Left lung (tissue), 10 donors: ENCODE measurements around the gene AFMID. TPM values are rescaled to one million over a fixed set of nuclear protein-coding genes. Genes with fewer than 3 reads are reported as not detected.

Experiments
- ATAC-seq: fragments of 200-7000 bp; cut with Tn5 transposase; one replicate; pipeline ENCODE4 v1.9.1; 2020; ENCODE audit warnings: moderate library complexity
- DNase-seq, 4 donors: peaks; one replicate each; pipeline ENCODE4 v3.0.0-alpha.2; 2013 to 2020
- H3K27ac ChIP-seq, 2 donors: fragments of 200-600 bp; sonication (generic) in 1 of 2; one replicate each; pipeline versions ENCODE4 v1.5.0 to v1.8.0; 2020 to 2021
- H3K27me3 ChIP-seq, 2 donors: fragments of 200-600 bp; sonication (generic) in 1 of 2; one replicate each; pipeline versions ENCODE4 v1.5.0 to v1.8.0; 2020 to 2021
- H3K36me3 ChIP-seq, 2 donors: fragments of 200-600 bp; sonication (generic) in 1 of 2; one replicate each; pipeline versions ENCODE4 v1.5.0 to v1.8.0; 2020 to 2021
- H3K4me1 ChIP-seq, 2 donors: fragments of 200-600 bp; one replicate each; pipeline ENCODE4 v1.8.0; 2021
- H3K4me3 ChIP-seq, 2 donors: fragments of 200-600 bp; sonication (generic) in 1 of 2; one replicate each; pipeline versions ENCODE4 v1.5.0 to v1.8.0; 2020 to 2021; ENCODE audit warnings: mild to moderate bottlenecking in 1 of 2
- H3K9me3 ChIP-seq, 2 donors: fragments of 200-600 bp; sonication (generic) in 1 of 2; one replicate each; pipeline versions ENCODE4 v1.5.0 to v1.8.0; 2020 to 2021
- CTCF ChIP-seq, 2 donors: fragments of 200-600 bp; sonication (generic) in 1 of 2; IDR thresholded peaks; one replicate each; pipeline versions ENCODE4 v1.5.0 to v1.8.0; 2021; ENCODE audit warnings: antibody characterized with exemption in 2 of 2
- intact Hi-C, 2 donors: fragments of 100-400 bp; cut with DNase I; formaldehyde crosslinking; loops; one replicate each; pipeline versions ENCODE4 v1.11.2 to v1.14.2; 2022
- polyA plus RNA-seq, 6 donors: library from polyadenylated mRNA; unstranded; fragments of 120-200 nt; gene quantifications; one replicate each; pipeline ENCODE4 v1.2.1, GENCODE V29; 2013; ENCODE audit not compliant: insufficient read length in 6 of 6
- total RNA-seq, 2 donors: library from RNA; stranded (reverse); fragmentation: NEBNext Ultra II Directional; extraction: Animal tissue kit (Norgen Biotek cat#: 25700); gene quantifications; one replicate each; pipeline ENCODE4 v1.2.1, GENCODE V29; 2021
- donor health status: DM: no; HTN: yes; CAD: no.
- donor health status: DM: no; HTN: no; CAD: no.

Gene AFMID
- total and polyA plus RNA-seq, 8 donors = 31.3 to 58.9 (median 50.9) TPM

- H3K27ac ChIP-seq = no peak overlapping the region
- H3K9me3 ChIP-seq = no peaks in the 10 kb centered on the region
- ATAC-seq (peak; percentile 50), DNase-seq (peak in 1 of 4 donors; percentile 66)
- no peaks in the 10 kb centered on the region for H3K4me1 ChIP-seq
- no peaks in the 10 kb centered on the region for H3K27me3 ChIP-seq
- intact Hi-C loops = no loop called here
- no peaks in the 10 kb centered on the region for H3K36me3 ChIP-seq
- H3K4me3 ChIP-seq = no peak overlapping the region
- no peak for TF ChIP-seq CTCF (IDR thresholded peaks at IDR 0.05)
Observed at GRCh38 chr17:78242024-78242742, 55.0 kb downstream of the AFMID start.

- Histone ChIP-seq H3K9me3 (no peaks in the 10 kb centered on the region), H3K36me3 (no peaks in the 10 kb centered on the region), H3K4me3 (no peak overlapping the region), H3K4me1 (peaks cover 3 to 21% of the 10 kb centered on the region in 2 donors), H3K27ac (no peak overlapping the region), H3K27me3 (no peaks in the 10 kb centered on the region)
- no peak for DNase-seq
- intact Hi-C loops = no loop called here
- ATAC-seq = no peak
- TF ChIP-seq CTCF (IDR thresholded peaks at IDR 0.05) = no peak
Observed at GRCh38 chr17:78247304-78247703, 60.1 kb downstream of the AFMID start.

GRCh38 chr17:78248051-78248914 is 61.1 kb downstream of the AFMID start:
- peak in 1 of 4 donors; percentile 72 for DNase-seq
- Histone ChIP-seq H3K36me3 (no peaks in the 10 kb centered on the region), H3K27me3 (no peaks in the 10 kb centered on the region), H3K4me1 (peaks cover 3 to 31% of the 10 kb centered on the region in 2 donors), H3K4me3 (no peak overlapping the region), H3K27ac (peak overlapping the region in 1 of 2 donors; percentile 57), H3K9me3 (no peaks in the 10 kb centered on the region)
- intact Hi-C loops = no loop called here
- no peak for TF ChIP-seq CTCF (IDR thresholded peaks at IDR 0.05)
- ATAC-seq = no peak

GRCh38 chr17:78249074-78249817 is 62.1 kb downstream of the AFMID start:
- Histone ChIP-seq H3K4me1 (peaks cover 6 to 39% of the 10 kb centered on the region in 2 donors), H3K27ac (peak overlapping the region in 1 of 2 donors; percentile 57), H3K27me3 (no peaks in the 10 kb centered on the region), H3K9me3 (no peaks in the 10 kb centered on the region), H3K4me3 (peak overlapping the region in 1 of 2 donors; percentile 11), H3K36me3 (no peaks in the 10 kb centered on the region)
- intact Hi-C loops = no loop called here
- TF ChIP-seq CTCF (IDR thresholded peaks at IDR 0.05) = no peak
- DNase-seq (peak in 1 of 4 donors; percentile 61), ATAC-seq (no peak)
